Frontal cortex (tissue), 4 donors: ENCODE data around the gene POFUT2. TPM values are rescaled to one million over a fixed set of nuclear protein-coding genes. Genes with fewer than 3 reads are reported as not detected.

Experiments
- DNase-seq, 2 donors: peaks; one replicate each; pipeline ENCODE4 v3.0.0; 2012; ENCODE audit warnings: low spot score in 2 of 2
- FAIRE-seq: peaks from 2 replicates; lab custom pipeline; 2012; peaks lifted over from hg19 to GRCh38; lab: Jason Lieb, UNC
- total RNA-seq: library from RNA; depleted of rRNA; stranded (reverse); fragments of >200 nt; gene quantifications from one replicate; pipeline ENCODE4 v1.2.3, GENCODE V29; 2014
- donor health status: control.
- donor health status: control.
- donor health status: control.

POFUT2 gene
- total RNA-seq, 1 donor from 2014 or later, result 11.0 TPM

DNA sequence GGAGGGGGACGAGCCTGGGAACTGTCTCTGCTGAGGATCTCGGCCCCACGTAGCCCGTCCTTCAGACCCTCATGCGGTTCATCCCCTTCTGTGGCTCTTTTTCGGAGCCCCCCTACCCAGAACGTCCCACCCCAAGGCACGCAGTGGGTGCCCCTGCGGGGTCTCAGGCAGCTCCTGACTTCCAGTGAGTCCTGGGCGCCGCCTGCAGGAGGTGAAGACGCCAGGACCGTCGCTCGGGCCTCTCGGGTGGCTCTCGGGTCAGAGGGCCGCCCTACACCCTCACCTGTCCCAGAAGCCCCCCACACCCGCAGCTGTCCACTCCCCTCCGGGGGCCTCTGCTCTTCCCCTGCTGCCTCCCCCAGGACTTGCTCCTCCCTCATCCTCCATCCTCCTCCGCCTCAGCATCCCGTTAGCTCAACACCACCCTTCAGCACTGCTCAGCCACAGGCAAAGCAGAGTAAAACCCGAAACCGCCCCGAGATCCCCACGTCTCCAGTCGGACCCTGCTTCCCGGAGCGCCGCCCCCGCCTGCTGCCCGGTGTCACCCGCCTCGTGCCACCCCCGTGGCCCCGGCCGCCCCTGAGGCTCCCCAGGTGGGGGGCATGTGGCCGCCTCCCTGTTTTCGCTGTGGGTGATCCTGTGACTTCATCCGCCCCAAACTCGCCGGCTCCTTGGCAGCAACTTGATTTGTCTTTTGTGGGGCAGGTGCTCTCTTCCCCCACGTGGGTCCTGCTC lies 13.3 kb upstream of the POFUT2 start:
- no peak for DNase-seq
- FAIRE-seq, result no peak

DNA sequence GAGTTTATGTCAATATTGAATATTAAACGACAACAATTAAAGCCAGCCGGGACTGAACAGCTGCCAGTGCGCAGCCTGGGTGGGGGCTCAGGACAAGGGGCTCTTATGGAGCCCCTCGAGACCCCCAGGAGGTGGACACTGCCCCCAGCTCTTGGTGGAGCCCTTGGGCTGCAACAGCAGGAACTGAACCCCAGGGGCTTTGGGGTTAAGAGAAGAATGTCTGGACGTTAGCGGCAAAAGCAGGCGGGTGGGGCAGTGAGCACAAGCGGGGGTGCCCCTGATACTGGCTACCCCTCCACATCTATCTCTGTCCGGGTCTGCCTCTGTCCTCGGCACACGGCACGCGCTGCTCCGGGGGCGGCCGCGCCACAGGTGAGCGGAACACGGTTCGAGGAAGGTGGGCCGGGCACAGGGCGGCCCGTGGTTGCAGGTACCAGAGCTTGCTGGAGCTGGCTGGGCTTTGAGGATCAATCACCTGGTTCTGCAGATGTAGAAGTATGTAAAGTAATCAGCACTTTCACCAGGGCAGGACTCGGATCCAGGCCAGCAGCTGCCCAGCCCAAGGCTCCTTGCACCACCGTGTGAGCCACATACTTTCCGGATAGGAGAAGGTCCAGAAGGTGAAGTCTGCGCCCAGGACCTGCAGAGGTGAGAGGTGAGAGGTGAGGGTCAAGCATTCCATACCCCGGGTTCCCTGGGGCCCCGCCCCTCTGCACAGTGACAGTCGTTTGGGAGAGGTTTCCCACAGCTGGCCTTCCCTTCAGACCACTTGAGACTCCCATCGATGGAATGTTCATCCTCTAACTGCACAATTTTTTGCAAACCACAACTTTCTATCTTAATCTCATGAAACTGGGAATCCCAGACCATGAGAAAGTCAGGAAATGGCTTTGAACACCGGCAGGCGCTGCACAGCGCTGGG lies 12.4 kb upstream of the POFUT2 start:
- FAIRE-seq (no peak), DNase-seq (no peak)

DNA sequence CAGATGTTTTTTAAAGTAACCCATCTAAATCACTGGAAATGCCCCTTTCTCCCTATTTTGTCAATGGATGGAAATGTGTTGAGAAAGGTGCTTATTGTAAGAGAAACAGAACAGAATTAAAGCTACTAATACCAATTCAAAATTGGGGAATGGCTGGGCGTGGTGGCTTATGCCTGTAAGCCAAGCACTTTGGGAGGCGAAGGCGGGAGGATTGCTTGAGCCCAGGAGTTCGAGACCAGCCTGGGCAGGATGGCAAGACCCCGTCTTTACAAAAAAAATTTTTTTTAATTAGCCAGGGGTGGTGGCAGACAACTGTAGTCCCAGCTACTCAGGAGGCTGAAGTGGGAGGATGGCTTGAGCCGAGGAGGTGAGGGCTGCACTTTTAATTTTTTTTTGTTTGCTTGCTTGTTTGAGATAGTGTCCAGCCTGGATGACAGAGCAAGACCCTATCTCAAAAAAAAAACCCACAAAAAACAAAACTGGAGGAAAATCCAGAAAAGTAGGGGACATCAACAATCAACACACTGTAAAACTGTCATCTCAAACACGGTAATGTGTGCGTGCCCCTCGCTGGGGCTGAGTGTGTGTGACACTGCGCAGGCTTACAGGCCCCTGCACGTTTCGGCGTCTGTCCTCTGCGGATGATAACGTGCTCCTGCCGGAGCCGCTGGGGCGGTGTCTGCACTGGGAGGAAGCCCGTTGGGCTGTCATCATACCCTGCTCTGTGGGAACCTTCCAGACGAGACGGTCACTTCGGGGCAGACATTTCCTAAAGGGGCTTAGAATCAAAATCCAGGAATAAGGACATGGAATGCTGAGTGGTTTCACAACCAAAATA lies 11.6 kb upstream of the POFUT2 start:
- no peak for DNase-seq
- FAIRE-seq, result no peak

- no peak for DNase-seq
- FAIRE-seq, result no peak
Observed at GRCh38 chr21:45297869-45298268, 10.2 kb upstream of the POFUT2 start.

- FAIRE-seq (no peak), DNase-seq (no peak)
Observed at GRCh38 chr21:45297329-45297728, 9.6 kb upstream of the POFUT2 start.

DNA sequence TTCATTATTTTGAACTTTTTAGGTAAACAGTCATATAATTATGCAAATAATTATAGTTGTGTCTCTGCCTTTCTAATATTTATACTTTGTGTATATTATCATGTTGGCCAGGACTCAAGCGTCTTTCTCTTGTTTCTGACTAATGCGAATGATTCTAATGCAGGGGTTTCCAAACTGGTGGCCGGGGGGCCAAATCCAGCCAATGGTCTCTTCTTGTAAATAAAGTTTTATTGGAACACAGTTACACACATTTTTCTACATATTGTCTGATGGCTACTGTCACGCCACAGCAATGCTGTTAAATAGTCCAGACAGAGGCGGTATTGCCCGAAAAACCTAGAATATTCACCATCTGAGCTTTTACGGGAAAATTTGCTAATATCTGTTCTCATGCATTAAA lies 8.9 kb upstream of the POFUT2 start:
- no peak for FAIRE-seq

GRCh38 chr21:45295576-45296365 lies 8.1 kb upstream of the POFUT2 start:
- FAIRE-seq (no peak), DNase-seq (no peak)

More for the DNA sequence above, 8.9 kb upstream of the POFUT2 start:
- no peak for DNase-seq

DNA sequence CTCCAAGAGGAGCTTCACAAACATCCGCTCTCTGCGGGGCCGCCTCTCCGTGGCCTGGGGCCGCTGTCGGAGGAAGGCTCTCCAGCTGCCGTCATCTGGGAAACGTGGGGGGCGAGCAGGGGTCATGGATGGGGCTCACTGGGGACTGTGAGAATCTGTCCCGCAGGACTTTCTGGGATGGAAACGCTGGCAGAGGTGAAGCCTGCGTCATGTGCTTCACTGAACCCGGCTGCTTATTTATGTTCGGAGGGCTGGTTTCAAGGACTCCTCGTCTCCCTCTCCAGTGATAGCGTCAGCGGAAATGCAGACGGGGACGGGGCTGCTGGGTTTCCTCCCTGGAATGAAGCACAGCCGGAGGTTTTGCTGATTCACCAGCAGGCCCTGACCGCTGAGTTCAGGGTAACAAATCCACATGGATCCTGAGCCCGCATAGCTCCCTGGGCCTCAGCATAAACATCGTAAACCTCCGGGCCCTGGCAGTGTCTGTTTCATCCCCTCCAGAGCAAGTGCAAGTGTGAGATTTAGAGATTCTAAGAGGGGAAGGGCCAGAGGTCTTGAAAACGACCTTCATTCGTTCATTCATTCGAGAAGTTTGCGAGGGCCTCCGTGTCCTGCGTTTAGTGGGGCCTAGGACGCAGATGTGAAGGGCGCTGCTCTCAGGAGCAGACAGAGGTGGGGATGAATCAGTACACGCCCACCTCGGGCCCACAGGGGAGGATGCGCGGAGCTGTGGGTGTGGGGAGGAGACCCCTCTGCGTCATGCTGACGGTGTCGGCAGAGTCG lies 7.0 kb upstream of the POFUT2 start:
- DNase-seq (peak in 1 of 2 donors; percentile 65), FAIRE-seq (no peak)

DNA sequence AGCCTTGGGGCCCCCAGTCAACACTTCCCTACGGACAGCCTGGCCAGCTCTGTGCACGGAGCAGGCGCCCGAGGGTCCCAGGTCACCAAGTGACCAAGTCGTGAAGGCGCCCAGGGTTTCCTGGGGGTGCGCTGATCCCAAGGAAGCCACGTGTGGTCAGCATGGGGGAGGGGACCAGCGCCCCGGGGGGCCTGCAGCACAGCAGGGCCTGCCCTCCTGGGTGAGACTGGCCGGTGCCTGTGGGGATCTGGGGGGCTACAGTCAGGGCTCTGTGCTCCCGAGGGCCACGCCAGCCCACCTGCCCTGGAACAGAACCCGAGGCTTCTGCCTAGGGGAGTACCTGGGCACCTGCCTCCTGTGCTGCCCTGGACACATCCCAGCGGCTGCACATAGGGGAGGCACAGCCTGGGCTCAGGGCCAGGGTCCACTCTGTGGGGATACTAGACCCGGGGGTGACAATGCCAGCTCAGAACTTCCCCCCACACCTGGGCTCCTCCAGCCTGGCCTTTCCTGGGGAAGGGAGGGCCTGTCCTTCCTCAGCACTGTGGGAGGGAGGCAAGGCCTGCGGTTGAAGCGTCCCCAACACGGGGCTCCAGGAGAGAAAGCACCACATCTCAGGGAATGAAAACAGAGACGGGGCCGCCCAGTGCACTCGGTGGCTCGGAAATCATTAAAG lies 6.2 kb upstream of the POFUT2 start:
- no peak for FAIRE-seq
- DNase-seq, result no peak

DNA sequence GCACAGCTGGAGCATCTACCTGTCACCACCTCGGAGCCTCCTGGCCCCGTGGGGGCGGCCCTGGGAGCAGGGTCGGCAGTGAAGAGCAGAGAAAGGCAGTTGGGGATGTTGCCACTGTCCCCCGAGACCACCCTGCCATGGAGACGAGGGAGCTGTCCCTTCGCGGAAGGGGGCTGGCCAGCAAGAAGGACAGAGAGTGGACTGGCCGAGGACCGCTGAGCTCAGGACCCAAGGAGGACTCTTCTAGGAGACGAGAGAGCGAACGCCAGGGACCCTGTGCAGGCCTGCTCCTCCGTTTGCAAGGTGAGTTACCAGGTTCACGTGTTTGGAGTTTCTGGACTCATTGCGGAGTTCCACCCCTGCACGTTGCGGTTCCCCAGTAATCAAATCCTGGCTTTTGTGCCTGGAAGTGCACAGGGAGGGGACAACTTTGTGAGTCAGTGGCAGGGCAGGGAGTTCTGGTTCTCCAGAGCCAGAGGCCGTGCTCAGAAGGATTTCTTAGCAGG lies 5.6 kb upstream of the POFUT2 start:
- DNase-seq (no peak), FAIRE-seq (no peak)

GRCh38 chr21:45292399-45293219 lies 4.9 kb upstream of the POFUT2 start:
- DNase-seq (peak; percentile 84 to 89), FAIRE-seq (no peak)

- FAIRE-seq (no peak), DNase-seq (no peak)
Observed at GRCh38 chr21:45291613-45292398, 4.1 kb upstream of the POFUT2 start.

- DNase-seq (no peak), FAIRE-seq (no peak)
Observed at GRCh38 chr21:45290948-45291612, 3.4 kb upstream of the POFUT2 start.

DNA sequence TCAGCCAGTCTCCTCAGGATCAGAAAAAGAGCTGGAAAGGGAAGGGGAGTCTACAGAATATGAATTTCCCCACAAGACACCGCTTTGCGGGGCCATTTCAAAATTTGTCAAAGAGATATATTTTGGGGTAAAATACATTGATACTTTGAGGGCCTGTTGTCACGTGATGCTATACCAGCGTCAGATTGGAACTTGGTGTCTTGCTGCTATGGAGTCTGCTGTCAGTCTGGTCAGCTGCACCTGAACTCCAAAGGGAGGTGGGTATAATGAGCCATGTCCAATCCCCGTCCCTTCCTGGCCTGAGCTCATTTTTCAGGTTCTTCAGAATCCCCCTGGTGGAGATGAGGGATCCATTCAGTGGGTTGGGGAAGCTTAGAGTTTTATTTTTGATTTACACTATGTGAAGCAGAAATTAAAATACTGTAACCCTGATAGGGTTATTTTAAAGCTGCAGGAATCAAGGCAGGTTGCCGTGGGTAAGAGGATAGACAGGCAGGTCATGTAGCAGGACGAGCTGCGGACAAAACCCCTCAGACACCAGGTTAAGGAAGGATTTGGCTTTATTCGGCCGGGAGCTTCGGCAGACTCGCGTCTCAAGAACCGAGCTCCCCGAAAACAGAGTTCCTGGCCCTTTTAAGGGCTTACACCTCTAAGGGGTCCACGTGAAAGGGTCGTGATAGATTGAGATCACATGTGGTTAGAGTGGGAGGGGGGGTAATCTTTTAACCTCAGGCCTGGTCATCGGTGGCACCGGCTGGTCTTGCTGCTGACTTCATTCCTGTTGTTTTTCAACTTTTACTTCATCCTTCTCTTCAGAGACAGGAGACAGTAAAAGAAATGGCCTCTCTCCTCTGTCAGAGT lies 2.2 kb upstream of the POFUT2 start:
- FAIRE-seq (no peak), DNase-seq (no peak)

GRCh38 chr21:45289134-45289533 lies 1.4 kb upstream of the POFUT2 start:
- no peak for FAIRE-seq
- DNase-seq, result no peak
